GM19324 (cell line): Measurements from ENCODE around the gene LETM1.

Experiments
- ATAC-seq: cut with Tn5 transposase; IDR thresholded peaks from one replicate; pipeline ENCODE4 v1.9.1; 2021; ENCODE audit warnings: mild to moderate bottlenecking, moderate library complexity; ENCODE audit not compliant: unreplicated experiment, low FRiP score

LETM1 gene

DNA sequence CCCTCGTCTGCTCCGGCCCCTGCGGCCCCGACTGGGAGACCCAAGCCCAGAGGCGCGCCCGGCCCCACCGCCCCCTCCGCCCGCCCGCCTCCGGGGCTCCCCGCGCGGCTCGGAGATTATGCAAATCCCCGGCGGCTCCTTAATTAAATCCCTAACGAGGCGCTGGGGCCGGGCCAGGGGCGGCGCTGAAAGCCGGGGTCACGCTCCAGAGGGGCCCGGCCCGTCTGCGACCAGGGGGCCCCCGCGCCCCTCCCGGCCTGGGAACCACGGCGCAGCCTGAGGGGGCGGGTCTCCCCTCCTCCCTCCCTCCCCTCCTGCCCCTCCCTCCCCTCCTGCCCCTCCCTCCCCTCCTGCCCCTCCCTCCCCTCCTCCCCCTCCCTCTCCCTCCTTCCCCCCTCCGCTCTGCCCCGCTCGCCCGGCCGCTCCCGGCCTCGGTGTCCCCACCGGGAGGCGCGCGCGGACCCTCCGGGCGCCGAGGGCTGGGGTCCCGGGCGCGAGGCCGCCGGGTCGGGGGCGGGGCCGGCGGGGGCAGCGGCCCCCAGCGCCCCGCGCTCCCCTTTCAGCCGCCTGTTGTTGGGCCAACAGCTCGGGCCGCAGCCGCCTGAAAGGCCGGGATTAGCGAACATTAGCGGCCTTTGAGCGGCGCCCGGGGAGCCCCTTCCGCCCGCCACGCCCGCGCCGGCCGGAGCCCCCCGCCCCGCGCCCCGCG, 88.7 kb downstream of the LETM1 start:
- ATAC-seq: no peak

DNA sequence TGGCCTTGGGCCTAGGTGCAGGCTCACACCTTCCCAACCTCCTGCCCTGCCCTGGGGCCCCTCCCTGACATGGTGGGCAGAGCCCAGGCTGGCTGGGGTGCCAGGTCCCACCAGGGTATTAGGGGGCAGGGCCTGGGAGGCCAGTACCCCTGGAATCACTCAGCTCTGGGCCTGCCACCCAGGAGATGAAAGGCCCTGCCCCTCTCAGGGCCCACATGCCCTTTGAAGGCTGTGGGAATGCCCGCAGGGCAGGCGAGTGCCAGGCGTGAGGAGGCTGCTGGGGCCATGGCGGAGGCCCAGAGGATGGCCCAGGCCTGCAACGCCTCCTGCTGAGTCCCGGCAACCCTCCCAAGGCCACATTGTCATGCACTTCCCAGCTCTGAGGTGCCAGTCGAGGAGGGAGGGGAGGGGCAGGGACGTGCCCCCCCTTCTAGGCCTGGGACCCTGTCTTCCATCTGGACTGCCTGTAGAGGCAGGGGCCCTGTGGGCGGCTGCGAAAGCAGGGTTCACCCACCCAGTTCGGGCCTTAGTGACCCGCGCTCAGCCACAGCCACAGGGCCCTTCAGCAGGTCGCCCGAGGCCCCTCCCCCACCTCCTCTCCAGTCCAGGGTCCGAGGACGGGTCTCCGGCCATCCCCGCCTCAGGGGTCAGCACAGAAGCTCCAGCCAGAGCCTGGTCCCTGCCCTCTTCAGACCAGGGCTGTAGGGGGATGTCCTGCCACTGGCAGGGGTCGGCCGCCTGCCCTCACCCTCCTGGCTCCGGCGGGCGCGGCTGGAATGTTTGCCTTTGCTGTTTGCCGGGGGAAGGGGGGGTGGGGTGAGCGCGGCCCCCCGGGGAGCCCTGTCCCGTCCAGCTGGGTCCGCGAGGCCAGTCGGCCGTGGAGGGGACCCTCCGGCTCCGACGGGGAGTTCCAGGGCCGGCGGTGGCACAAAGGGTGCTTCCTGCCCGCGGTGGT, 89.6 kb downstream of the LETM1 start:
- no peak for ATAC-seq

DNA sequence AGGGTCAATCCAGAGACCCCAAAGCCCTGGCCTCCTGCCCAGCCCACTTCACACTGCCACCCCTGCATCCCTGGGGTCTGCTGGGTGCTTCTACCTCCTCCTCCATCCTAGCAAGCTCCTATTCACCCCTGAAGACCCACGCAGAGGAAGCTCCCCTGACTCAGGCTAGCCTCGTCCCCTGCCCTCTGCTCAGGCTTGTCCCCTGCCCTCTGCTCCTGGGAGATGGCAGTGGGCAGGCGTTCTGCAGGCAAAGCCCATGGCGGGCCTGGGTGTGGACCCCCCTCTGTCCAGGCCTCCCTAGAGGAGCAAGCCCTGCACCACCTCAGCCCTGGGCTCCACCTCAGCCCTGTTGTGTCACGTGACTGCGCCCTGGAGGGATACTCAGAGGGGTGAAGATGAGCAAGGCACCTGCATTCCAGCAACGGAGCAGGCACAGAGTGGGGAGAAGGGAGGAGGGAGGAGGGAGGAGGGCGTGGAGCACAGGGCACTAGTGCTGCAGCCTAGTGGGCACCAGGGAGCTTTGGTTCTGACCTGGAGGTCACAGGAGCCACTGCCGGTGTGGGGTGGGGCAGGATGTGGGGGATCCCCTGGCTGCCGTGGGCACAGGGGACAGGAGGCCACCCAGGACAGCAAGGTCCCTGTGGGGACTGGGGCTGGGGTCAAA, 90.4 kb downstream of the LETM1 start:
- ATAC-seq: no peak

DNA sequence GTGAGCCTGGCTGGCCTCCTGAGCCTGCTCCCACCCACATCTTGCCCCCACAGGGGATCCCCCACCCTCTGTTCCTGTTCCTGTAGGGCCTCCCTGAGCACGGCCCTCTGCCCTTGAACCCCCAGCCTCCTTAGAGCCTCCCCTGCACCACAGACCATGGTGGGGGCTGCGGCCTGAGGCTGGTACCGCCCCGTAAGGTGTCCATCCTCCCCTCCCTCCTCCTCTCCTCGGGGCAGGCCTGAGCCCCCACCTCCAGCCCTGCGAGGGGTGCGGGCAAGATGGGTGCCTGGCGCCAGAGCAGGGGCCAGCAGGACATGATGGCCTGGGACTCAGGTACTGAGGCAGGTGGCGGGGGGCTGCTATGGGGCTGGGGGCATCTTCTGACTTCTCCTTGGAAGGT, 91.3 kb downstream of the LETM1 start:
- ATAC-seq: no peak

DNA sequence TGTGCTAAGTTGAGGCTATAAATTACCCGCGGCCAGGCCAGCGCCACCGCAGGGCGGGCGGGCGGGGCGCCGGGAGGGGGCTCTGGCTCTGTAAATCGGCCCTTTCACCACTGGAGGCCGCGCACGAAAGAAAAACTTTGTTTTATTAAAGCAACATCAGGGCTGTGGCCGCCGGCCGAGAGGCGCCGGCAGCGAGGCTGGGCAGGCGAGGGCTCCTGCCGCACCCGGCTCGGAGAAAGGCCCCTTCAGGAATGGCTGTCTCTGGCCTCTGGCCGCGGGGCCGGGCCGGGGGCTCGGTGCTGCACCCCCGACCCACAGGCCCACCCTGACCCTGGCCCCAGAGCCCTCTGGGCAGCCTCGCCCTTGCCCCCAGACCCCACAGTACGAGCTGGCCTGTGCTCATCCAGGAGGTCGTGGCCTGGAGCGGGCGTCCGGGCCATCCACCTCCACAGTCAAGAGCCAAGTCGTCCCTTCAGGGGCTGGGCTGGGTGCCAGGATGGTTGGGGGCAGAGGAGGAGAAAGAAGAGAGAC, 92.3 kb downstream of the LETM1 start:
- no peak for ATAC-seq

DNA sequence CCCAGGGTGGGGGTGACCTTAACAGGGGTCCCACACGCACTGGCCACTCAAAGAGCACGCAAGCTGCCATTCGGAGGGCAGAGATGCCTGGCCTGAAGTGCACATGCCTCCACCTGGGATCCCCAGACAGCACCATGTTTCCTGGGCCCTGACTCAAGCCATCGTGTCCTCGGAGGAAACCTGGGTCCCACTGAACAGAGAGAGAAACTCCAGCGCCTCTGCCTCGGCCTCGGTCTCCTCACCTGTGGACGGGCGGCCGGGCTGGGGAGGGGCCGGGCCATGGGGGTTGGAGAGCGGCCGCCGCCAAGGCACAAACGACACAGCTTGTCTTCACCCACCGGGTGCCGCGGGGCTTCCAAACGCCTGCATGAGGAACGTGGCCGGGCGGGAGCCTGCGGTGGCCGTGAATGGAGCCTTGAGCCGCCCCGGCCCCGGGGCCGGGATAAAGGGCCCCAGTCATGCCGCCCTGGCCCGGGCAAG, 92.8 kb downstream of the LETM1 start:
- no peak for ATAC-seq

DNA sequence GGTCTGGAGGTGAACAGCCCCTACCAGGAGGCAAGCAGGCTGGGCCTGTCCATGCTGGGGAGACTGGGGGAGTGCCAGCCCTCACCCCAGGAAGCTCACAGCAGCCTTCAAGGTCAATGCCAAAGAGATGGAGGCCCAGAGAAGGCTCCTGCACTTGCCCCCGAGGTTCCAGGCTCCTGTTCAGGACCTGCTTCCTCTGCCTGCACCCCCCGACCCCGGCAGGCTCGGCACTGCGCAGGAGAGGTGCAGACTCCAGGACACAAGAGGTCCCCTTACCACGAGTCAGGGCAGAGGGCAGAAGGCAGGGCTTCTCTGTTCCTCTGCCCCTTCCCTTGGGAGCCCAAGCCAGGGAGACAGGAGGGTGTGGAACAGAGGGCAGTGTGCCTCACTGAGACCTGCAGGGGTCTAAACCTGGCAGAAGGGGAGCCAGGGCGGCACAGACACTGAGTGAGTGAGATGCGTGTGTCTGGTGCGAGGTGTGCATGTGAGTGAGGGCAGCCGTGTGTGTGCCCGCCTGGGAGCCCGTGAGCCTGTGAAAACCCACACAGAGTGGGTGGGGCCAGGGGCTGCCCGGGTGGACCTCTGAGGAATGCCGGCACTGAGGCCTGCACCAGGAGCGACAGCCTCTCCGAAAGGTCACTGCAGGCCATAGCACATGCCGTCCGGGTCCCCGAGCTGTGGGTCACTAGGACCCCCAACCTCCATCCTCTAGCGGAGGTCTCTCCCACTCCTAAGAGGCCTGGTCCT, 93.5 kb downstream of the LETM1 start:
- ATAC-seq: no peak
